Upper lobe of left lung (tissue), 6 donors: ENCODE data around the gene LAMC1. TPM values are rescaled to one million over a fixed set of nuclear protein-coding genes. Genes with fewer than 3 reads are reported as not detected.

Experiments
- ATAC-seq, 2 donors: fragments of 200-7000 bp; cut with Tn5 transposase; one replicate each; pipeline ENCODE4 v1.9.1; 2022; ENCODE audit warnings: mild to moderate bottlenecking in 2 of 2, moderate library complexity in 2 of 2; ENCODE audit not compliant: low FRiP score in 2 of 2
- DNase-seq, 2 donors: peaks; one replicate each; pipeline ENCODE4 v3.0.0-alpha.2; 2019 to 2020
- H3K27ac ChIP-seq, 4 donors: fragments of 200-600 bp; sonication (generic); one replicate each; pipeline ENCODE4 v1.5.1; 2016 to 2019
- H3K27me3 ChIP-seq, 4 donors: fragments of 200-600 bp; sonication (generic); one replicate each; pipeline ENCODE4 v1.5.1; 2017 to 2019
- H3K36me3 ChIP-seq, 4 donors: fragments of 200-600 bp; sonication (generic); one replicate each; pipeline ENCODE4 v1.5.1; 2016 to 2019
- H3K4me1 ChIP-seq, 4 donors: fragments of 200-600 bp; sonication (generic); one replicate each; pipeline ENCODE4 v1.5.1; 2018 to 2019
- H3K4me3 ChIP-seq, 4 donors: fragments of 200-600 bp; sonication (generic); one replicate each; pipeline ENCODE4 v1.5.1; 2017 to 2019; ENCODE audit warnings: mild to moderate bottlenecking in 2 of 4, moderate library complexity in 1 of 4
- H3K9me3 ChIP-seq, 4 donors: fragments of 200-600 bp; sonication (generic); one replicate each; pipeline ENCODE4 v1.5.1; 2018 to 2019
- EP300 ChIP-seq, 4 donors: sonication (generic); formaldehyde crosslinking; IDR thresholded peaks; one replicate each; pipeline ENCODE4 v1.5.1; 2017; ENCODE audit warnings: antibody characterized with exemption in 4 of 4, control low read depth in 2 of 4
- POLR2A ChIP-seq, 4 donors: fragments of 450-650 bp; IDR thresholded peaks; one replicate each; pipeline ENCODE4 v1.5.1; 2016 to 2017; ENCODE audit warnings: antibody characterized with exemption in 4 of 4, mild to moderate bottlenecking in 2 of 4
- POLR2AphosphoS5 ChIP-seq, 2 donors: sonication (generic); formaldehyde crosslinking; IDR thresholded peaks; one replicate each; pipeline ENCODE4 v1.5.1; 2017; ENCODE audit warnings: antibody characterized with exemption in 2 of 2
- WGBS, 2 donors: methylation state at CpG; one replicate each; pipeline ENCODE4 v1.1.5; 2017 to 2018; 5-methylcytosine and 5-hydroxymethylcytosine counted together
- total RNA-seq, 6 donors: library from RNA; depleted of rRNA in 4 of 6; stranded (reverse); fragments of >200 nt in 4 of 6; gene quantifications; one replicate each; pipeline versions ENCODE4 v1.1.0 to v1.2.1, GENCODE V29; 2016 to 2021
- TF ChIP-seq, protein P1 (sequence below), 6 experiments: fragments of 450-650 bp in 4 of 6; fragments of 200-600 bp in 2 of 6; sonication (generic) in 2 of 6; IDR thresholded peaks; one replicate each; pipeline ENCODE4 v1.5.1; 2016 to 2019; ENCODE audit warnings: antibody characterized with exemption in 6 of 6
- donor health status: DM: no; HTN: no; CAD: no; lungs with moderate emphysema.
- donor health status: DM: no; HTN: yes; CAD: no; lungs with severe emphysema.

The LAMC1 gene
- total RNA-seq, 6 donors from 2014 or later, result 92.0 to 232 (median 134) TPM

DNA sequence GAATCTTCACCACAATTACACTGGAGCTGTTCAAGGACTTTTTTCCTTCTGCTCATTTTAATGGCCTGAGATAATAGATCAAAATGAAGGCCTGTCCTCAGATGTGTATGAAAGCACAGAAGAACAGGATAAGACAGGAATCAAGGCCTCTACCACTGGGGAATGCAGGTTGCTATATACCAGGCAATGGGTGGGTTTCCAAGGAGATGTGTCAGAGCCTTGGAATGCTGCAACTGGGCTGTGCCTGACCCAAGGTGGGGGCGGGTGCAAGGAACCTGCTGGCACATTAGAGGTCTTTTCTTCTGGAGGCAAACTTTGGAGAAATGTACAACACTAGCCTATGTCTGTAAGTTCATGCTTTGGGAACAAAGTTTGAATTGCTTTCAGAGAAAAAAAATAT, 141.1 kb downstream of the LAMC1 start:
- Histone ChIP-seq H3K27ac (no peak overlapping the region), H3K36me3 (no peaks in the 10 kb centered on the region), H3K4me1 (no peaks in the 10 kb centered on the region), H3K9me3 (no peaks in the 10 kb centered on the region), H3K4me3 (no peak overlapping the region), H3K27me3 (no peaks in the 10 kb centered on the region)
- WGBS, 2 donors, result 90 to 93% methylated on average over 1 of the region's 1 CpG
- TF ChIP-seq, protein P1, sequence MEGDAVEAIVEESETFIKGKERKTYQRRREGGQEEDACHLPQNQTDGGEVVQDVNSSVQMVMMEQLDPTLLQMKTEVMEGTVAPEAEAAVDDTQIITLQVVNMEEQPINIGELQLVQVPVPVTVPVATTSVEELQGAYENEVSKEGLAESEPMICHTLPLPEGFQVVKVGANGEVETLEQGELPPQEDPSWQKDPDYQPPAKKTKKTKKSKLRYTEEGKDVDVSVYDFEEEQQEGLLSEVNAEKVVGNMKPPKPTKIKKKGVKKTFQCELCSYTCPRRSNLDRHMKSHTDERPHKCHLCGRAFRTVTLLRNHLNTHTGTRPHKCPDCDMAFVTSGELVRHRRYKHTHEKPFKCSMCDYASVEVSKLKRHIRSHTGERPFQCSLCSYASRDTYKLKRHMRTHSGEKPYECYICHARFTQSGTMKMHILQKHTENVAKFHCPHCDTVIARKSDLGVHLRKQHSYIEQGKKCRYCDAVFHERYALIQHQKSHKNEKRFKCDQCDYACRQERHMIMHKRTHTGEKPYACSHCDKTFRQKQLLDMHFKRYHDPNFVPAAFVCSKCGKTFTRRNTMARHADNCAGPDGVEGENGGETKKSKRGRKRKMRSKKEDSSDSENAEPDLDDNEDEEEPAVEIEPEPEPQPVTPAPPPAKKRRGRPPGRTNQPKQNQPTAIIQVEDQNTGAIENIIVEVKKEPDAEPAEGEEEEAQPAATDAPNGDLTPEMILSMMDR (IDR thresholded peaks at IDR 0.05), result no peak
- TF ChIP-seq EP300 (IDR thresholded peaks at IDR 0.05), result no peak
- TF ChIP-seq POLR2A (IDR thresholded peaks at IDR 0.05), result no peak
- TF ChIP-seq POLR2AphosphoS5 (IDR thresholded peaks at IDR 0.05), result no peak
- DNase-seq, result no peak
- no peak for ATAC-seq

DNA sequence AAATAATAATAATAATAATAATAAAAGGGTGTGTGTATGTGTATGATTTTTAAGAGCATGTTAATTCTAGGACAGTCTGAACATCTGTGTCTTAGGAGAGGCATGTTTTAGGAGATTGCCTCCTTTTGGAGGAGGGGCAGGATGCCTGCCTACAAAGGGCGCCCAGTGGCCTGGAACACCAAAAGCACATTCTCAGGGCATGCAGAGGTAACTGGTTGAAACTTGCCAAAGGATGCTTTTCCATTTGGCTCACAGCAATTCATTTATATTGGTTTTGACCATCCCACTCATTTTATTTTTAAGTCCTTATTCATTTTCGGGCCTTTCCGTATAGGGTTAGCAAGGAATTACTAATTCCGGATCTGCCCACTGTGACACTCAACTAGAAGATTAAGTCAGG, 141.7 kb downstream of the LAMC1 start:
- DNase-seq (no peak), ATAC-seq (no peak)
- no peaks in the 10 kb centered on the region for H3K27me3 ChIP-seq
- no peak overlapping the region for H3K4me3 ChIP-seq
- no peaks in the 10 kb centered on the region for H3K9me3 ChIP-seq
- H3K27ac ChIP-seq, result no peak overlapping the region
- no peaks in the 10 kb centered on the region for H3K4me1 ChIP-seq
- TF ChIP-seq, protein P1 (IDR thresholded peaks at IDR 0.05), result no peak
- no peak for TF ChIP-seq EP300 (IDR thresholded peaks at IDR 0.05)
- TF ChIP-seq POLR2AphosphoS5 (IDR thresholded peaks at IDR 0.05), result no peak
- TF ChIP-seq POLR2A (IDR thresholded peaks at IDR 0.05), result no peak
- WGBS, 2 donors, result 93 to 96% methylated on average over 4 of the region's 4 CpGs
- no peaks in the 10 kb centered on the region for H3K36me3 ChIP-seq

DNA sequence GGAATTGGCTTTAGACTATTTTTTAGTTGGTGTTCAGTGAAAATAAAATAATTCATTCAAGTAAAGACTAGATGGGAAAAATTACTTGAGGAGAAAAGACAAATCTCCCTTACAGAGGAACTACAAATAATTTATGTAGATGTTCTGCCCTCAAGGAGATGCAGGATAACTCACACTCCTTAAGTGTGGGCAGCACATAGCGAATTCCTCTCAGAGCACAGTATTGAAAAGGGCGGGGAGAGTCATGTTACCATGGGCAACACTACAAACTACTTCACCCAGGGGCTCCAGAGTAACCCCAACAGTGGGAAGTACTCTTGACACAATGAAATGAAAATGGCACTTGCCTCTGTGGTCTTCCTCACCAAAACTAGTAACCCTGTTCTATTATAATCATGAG, 142.2 kb downstream of the LAMC1 start:
- ATAC-seq, result no peak
- TF ChIP-seq EP300 (IDR thresholded peaks at IDR 0.05) (no peak), POLR2A (IDR thresholded peaks at IDR 0.05) (no peak), POLR2AphosphoS5 (IDR thresholded peaks at IDR 0.05) (no peak)
- TF ChIP-seq, protein P1 (IDR thresholded peaks at IDR 0.05), result no peak
- whole genome bisulfite sequencing, 2 donors, result 92% methylated on average over 2 of the region's 2 CpGs
- H3K9me3 ChIP-seq, result no peaks in the 10 kb centered on the region
- DNase-seq, result no peak
- H3K27ac ChIP-seq, result no peak overlapping the region
- H3K4me1 ChIP-seq, result no peaks in the 10 kb centered on the region
- H3K36me3 ChIP-seq, result no peaks in the 10 kb centered on the region
- H3K4me3 ChIP-seq, result no peak overlapping the region
- no peaks in the 10 kb centered on the region for H3K27me3 ChIP-seq

DNA sequence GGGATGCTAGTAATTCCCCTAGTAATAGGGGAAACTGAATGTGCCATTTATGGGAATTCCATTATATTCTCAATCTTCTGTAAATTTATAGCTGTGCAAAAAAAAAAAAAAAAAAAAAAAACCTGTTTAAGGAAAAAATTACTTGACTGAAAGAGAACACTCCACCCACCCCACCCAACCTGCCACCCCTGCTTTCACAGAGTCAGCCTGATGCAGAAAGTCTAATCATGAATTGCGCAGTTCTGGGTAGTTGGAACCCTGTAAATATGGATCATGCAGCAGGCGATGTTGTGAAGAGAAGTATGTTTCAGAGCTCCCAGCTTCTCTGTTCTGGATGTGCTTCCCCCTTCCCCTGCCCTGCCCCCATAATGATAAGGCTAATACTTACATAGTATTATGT, 143.2 kb downstream of the LAMC1 start:
- TF ChIP-seq EP300 (IDR thresholded peaks at IDR 0.05), result no peak
- Histone ChIP-seq H3K4me1 (no peaks in the 10 kb centered on the region), H3K9me3 (no peaks in the 10 kb centered on the region), H3K27ac (no peak overlapping the region), H3K36me3 (no peaks in the 10 kb centered on the region), H3K4me3 (no peak overlapping the region), H3K27me3 (no peaks in the 10 kb centered on the region)
- ATAC-seq (no peak), DNase-seq (no peak)
- 95 to 100% methylated on average over 2 of the region's 2 CpGs for WGBS, 2 donors

DNA sequence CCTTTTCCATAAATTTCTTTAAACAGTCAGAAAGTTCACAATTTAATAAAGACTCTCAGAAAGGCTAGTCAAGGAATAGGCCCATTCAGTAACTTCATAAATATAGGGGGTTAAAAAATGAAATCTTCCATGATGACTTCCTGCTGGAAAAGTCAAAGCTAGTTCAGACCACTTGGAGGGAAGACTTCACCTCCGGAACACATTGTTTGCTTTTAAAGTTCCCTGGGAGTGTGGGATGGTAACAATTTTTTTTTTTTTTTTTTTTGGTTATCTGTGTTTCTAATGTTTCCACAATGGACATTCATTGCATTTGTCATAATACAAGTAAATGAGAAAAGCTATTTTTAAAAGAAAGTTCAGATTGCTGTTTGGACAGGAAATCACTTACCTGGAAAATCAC, 144.5 kb downstream of the LAMC1 start:
- no peaks in the 10 kb centered on the region for H3K4me1 ChIP-seq
- WGBS, 2 donors, result 38 to 50% methylated on average over 1 of the region's 1 CpG
- H3K27ac ChIP-seq, result no peak overlapping the region
- ATAC-seq, result no peak
- TF ChIP-seq, protein P1 (IDR thresholded peaks at IDR 0.05), result no peak
- TF ChIP-seq POLR2A (IDR thresholded peaks at IDR 0.05), result no peak
- no peak for TF ChIP-seq EP300 (IDR thresholded peaks at IDR 0.05)
- no peak for TF ChIP-seq POLR2AphosphoS5 (IDR thresholded peaks at IDR 0.05)
- no peak for DNase-seq
- H3K36me3 ChIP-seq, result no peaks in the 10 kb centered on the region
- no peaks in the 10 kb centered on the region for H3K27me3 ChIP-seq
- no peak overlapping the region for H3K4me3 ChIP-seq
- no peaks in the 10 kb centered on the region for H3K9me3 ChIP-seq
